Activated CD4-positive, alpha-beta T cell treated with anti-CD3 and anti-CD28 coated beads for 36 hours (primary cell): ENCODE data around the gene ASF1A. TPM values are rescaled to one million over a fixed set of nuclear protein-coding genes. Genes with fewer than 3 reads are reported as not detected.

Experiments used
- ATAC-seq: fragments of 200-7000 bp; cut with Tn5 transposase; one replicate; pipeline ENCODE4 v1.10.0; 2021; ENCODE audit warnings: mild to moderate bottlenecking, moderate library complexity
- CTCF ChIA-PET: fragments of 350-600 bp; sonication (Branson Sonifier 250); formaldehyde crosslinking; loops from one replicate; lab custom pipeline; 2021; ENCODE audit warnings: antibody characterized with exemption; lab: Charles Lee
- POLR2A ChIA-PET: fragments of 350-600 bp; sonication (Branson Sonifier 250); formaldehyde crosslinking; loops from one replicate; lab custom pipeline; 2021; ENCODE audit warnings: antibody characterized with exemption, inconsistent platforms; lab: Charles Lee
- DNase-seq: peaks from one replicate; pipeline ENCODE4 v3.0.0-alpha.2; 2020
- H3K27ac Mint-ChIP-seq: one replicate; pipeline ENCODE4 v1.8.0; 2021; ENCODE audit warnings: mixed read lengths
- H3K27me3 Mint-ChIP-seq: one replicate; pipeline ENCODE4 v1.8.0; 2021; ENCODE audit warnings: mixed read lengths
- H3K36me3 Mint-ChIP-seq: one replicate; pipeline ENCODE4 v1.8.0; 2021; ENCODE audit warnings: low read depth, mixed read lengths
- H3K4me1 Mint-ChIP-seq: one replicate; pipeline ENCODE4 v1.8.0; 2021; ENCODE audit warnings: mixed read lengths
- H3K4me3 Mint-ChIP-seq: one replicate; pipeline ENCODE4 v1.8.0; 2021; ENCODE audit warnings: mild to moderate bottlenecking, moderate library complexity, mixed read lengths
- H3K9me3 Mint-ChIP-seq: one replicate; pipeline ENCODE4 v1.8.0; 2021; ENCODE audit warnings: low read depth, mixed read lengths
- intact Hi-C, 2 experiments: fragments of 100-400 bp; cut with DNase I in 1 of 2; cut with micrococcal nuclease in 1 of 2; formaldehyde crosslinking; loops; one replicate each; pipeline versions ENCODE4 v1.14.2 to v1.15.1; 2022 to 2024; cut with DNase I, micrococcal nuclease
- total RNA-seq, 2 experiments: library from RNA; stranded (reverse); gene quantifications; one replicate each; pipeline ENCODE4 v1.2.3, GENCODE V29; 2021

ASF1A gene
- 10 to 100 TPM; 21.2 to 28.6 TPM for total RNA-seq

DNA sequence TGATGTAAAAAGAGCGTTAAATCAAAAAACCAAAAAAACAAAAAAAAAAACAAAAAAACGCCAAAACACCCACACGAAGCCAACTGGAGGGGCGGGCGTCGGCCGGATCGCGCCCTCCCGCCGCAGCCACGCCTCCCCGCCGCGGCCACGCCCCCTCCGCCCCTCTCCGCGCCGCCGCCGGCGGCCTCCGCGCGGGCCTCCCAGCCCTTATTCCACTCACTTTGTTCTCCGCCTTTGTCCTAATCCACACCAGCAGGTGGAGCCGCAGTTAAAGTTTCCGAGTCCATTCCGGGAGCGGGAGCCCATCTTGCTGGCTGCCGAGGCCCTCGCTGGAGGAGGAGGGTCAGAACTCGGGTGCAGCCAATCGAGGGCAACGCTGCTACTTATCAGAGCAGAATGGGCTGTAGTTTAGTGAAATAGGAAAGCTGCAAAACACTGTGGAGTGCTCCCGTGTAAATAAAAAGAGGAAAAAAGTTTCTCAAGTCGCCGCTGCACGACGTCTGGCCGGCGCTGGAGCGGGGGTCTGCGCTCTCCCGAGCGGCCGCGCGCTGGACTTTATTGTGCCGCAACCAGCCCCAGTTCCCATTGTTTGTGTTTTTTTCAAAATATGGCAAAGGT lies at the start of gene ASF1A:
Gene ASF1A, plus strand, starts transcription at position 346 of the 618 bp plus-strand sequence. Its CDS starts 262 bp downstream, at position 608.
- Mint-ChIP-seq H3K27me3 (no peaks in the 10 kb centered on the region), H3K27ac (peak within 1 kb of the TSS; percentile 98), H3K9me3 (no peaks in the 10 kb centered on the region), H3K36me3 (peaks cover 15% of the 10 kb centered on the region), H3K4me1 (peaks cover 50% of the 10 kb centered on the region), H3K4me3 (peak within 1 kb of the TSS; percentile 84)
- intact Hi-C loops = loop anchor here (1.0 to 10.0 kb wide), 19 partner anchors 23 to 1292 kb away; partner anchors contain the start of genes CEP85L (in 2 of the 2), MAN1A1 (in 2 of the 2), FAM184A (in 1 of the 2) and GOPC (in 1 of the 2)
- ChIA-PET POLR2A (interaction anchor here (0.7 to 1.6 kb wide), 2 partner anchors 49 to 184 kb away, joined by 3 to 8 read pairs; no protein-coding TSS in a partner anchor), CTCF (interaction anchor here (0.7 to 4.0 kb wide), 7 partner anchors 10 to 352 kb away, joined by 3 to 25 read pairs (median 3); partner anchors contain the start of gene MCM9)
- peak; percentile 97 for DNase-seq
- peak; percentile 85 for ATAC-seq

DNA sequence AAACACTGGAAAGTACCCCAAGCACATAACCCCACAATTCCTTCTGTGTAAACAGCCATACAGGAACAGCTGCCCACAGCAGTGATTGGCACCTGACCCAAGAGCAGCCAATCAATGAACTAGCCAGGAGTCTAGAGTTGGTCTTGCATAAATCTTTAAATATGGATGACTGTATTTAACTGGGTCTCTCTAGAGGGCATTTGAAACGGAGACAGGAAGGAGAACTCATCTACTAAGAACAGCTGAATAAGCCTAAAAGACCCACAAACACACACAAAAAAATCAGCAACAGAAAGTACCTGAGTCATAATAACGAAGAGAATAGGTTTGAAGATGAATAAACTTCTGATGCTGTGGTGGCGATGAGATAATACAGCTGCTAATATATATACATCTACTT lies 49.0 kb upstream of the ASF1A start:
- peak overlapping the region; percentile 35 for H3K4me3 Mint-ChIP-seq
- H3K4me1 Mint-ChIP-seq = peaks cover 26% of the 10 kb centered on the region
- intact Hi-C loops = loop anchor here (1.0 to 5.0 kb wide), 6 partner anchors 25 to 505 kb away; no protein-coding TSS in a partner anchor
- ChIA-PET POLR2A (no interaction called here), CTCF (interaction anchor here (0.6 to 1.4 kb wide), 8 partner anchors 10 to 280 kb away, joined by 3 to 6 read pairs (median 3); no protein-coding TSS in a partner anchor)
- H3K36me3 Mint-ChIP-seq = peaks cover 27% of the 10 kb centered on the region
- ATAC-seq (peak; percentile 80), DNase-seq (no peak)
- peak overlapping the region; percentile 72 for H3K27ac Mint-ChIP-seq
- H3K27me3 Mint-ChIP-seq = no peaks in the 10 kb centered on the region
- no peaks in the 10 kb centered on the region for H3K9me3 Mint-ChIP-seq

GRCh38 chr6:118853408-118853807 lies 40.5 kb upstream of the ASF1A start:
- POLR2A ChIA-PET = no interaction called here
- ATAC-seq = no peak
- Mint-ChIP-seq H3K9me3 (no peaks in the 10 kb centered on the region), H3K36me3 (peaks cover 14% of the 10 kb centered on the region), H3K4me1 (peaks cover 6% of the 10 kb centered on the region), H3K27me3 (no peaks in the 10 kb centered on the region), H3K4me3 (no peak overlapping the region), H3K27ac (no peak overlapping the region)
- intact Hi-C loops = no loop called here
- CTCF ChIA-PET = no interaction called here
- no peak for DNase-seq

GRCh38 chr6:118856301-118856700 lies 37.7 kb upstream of the ASF1A start:
- POLR2A ChIA-PET = no interaction called here
- H3K9me3 Mint-ChIP-seq = no peaks in the 10 kb centered on the region

GRCh38 chr6:118859517-118860064 lies 34.4 kb upstream of the ASF1A start:
- Mint-ChIP-seq H3K4me3 (no peak overlapping the region), H3K27ac (no peak overlapping the region), H3K4me1 (peaks cover 36% of the 10 kb centered on the region), H3K27me3 (no peaks in the 10 kb centered on the region), H3K9me3 (no peaks in the 10 kb centered on the region), H3K36me3 (peaks cover 21% of the 10 kb centered on the region)
- no peak for DNase-seq
- intact Hi-C loops = no loop called here
- POLR2A ChIA-PET = no interaction called here
- CTCF ChIA-PET = interaction anchor here (0.9 kb wide), 1 partner anchor 8 kb away, joined by 3 read pairs; no protein-coding TSS in a partner anchor
- ATAC-seq = no peak

More at GRCh38 chr6:118856301-118856700, 37.7 kb upstream of the ASF1A start:
- peaks cover 27% of the 10 kb centered on the region for H3K4me1 Mint-ChIP-seq
- intact Hi-C loops = no loop called here
- no peaks in the 10 kb centered on the region for H3K27me3 Mint-ChIP-seq
- ATAC-seq (no peak), DNase-seq (no peak)
- peaks cover 21% of the 10 kb centered on the region for H3K36me3 Mint-ChIP-seq
- H3K4me3 Mint-ChIP-seq = no peak overlapping the region
- CTCF ChIA-PET = no interaction called here
- H3K27ac Mint-ChIP-seq = no peak overlapping the region

GRCh38 chr6:118860363-118860762 lies 33.6 kb upstream of the ASF1A start:
- H3K9me3 Mint-ChIP-seq = no peaks in the 10 kb centered on the region
- ATAC-seq (no peak), DNase-seq (no peak)
- CTCF ChIA-PET = interaction anchor here (1.3 kb wide), 1 partner anchor 21 kb away, joined by 3 read pairs; no protein-coding TSS in a partner anchor
- no peak overlapping the region for H3K4me3 Mint-ChIP-seq
- POLR2A ChIA-PET = no interaction called here
- no peaks in the 10 kb centered on the region for H3K27me3 Mint-ChIP-seq
- H3K36me3 Mint-ChIP-seq = peaks cover 21% of the 10 kb centered on the region
- no peak overlapping the region for H3K27ac Mint-ChIP-seq
- intact Hi-C loops = no loop called here
- H3K4me1 Mint-ChIP-seq = peaks cover 42% of the 10 kb centered on the region

GRCh38 chr6:118860880-118861279 lies 33.1 kb upstream of the ASF1A start:
- Mint-ChIP-seq H3K27ac (no peak overlapping the region), H3K9me3 (peaks cover under 1% of the 10 kb centered on the region), H3K4me3 (no peak overlapping the region), H3K4me1 (peaks cover 42% of the 10 kb centered on the region), H3K36me3 (peaks cover 16% of the 10 kb centered on the region), H3K27me3 (no peaks in the 10 kb centered on the region)
- ChIA-PET POLR2A (no interaction called here), CTCF (interaction anchor here (0.9 to 1.3 kb wide), 2 partner anchors 21 to 59 kb away, joined by 3 read pairs; no protein-coding TSS in a partner anchor)
- DNase-seq (no peak), ATAC-seq (no peak)
- intact Hi-C loops = no loop called here

GRCh38 chr6:118862443-118862842 lies 31.5 kb upstream of the ASF1A start:
- Mint-ChIP-seq H3K27ac (no peak overlapping the region), H3K4me1 (peaks cover 43% of the 10 kb centered on the region), H3K36me3 (peaks cover 25% of the 10 kb centered on the region), H3K9me3 (peaks cover 7% of the 10 kb centered on the region), H3K4me3 (no peak overlapping the region), H3K27me3 (no peaks in the 10 kb centered on the region)
- intact Hi-C loops = no loop called here
- DNase-seq = no peak
- ChIA-PET POLR2A (no interaction called here), CTCF (interaction anchor here (0.8 kb wide), 1 partner anchor 170 kb away, joined by 3 read pairs; no protein-coding TSS in a partner anchor)
- no peak for ATAC-seq

- Mint-ChIP-seq H3K36me3 (peaks cover 34% of the 10 kb centered on the region), H3K9me3 (peaks cover 7% of the 10 kb centered on the region), H3K4me3 (peak overlapping the region; percentile 25), H3K4me1 (peaks cover 32% of the 10 kb centered on the region), H3K27me3 (no peaks in the 10 kb centered on the region), H3K27ac (peak overlapping the region; percentile 64)
- DNase-seq (no peak), ATAC-seq (no peak)
- CTCF ChIA-PET = interaction anchor here (1.2 to 1.4 kb wide), 2 partner anchors 24 to 246 kb away, joined by 3 read pairs; no protein-coding TSS in a partner anchor
- POLR2A ChIA-PET = no interaction called here
- intact Hi-C loops = no loop called here
Observed at GRCh38 chr6:118864341-118865099, 29.4 kb upstream of the ASF1A start.

DNA sequence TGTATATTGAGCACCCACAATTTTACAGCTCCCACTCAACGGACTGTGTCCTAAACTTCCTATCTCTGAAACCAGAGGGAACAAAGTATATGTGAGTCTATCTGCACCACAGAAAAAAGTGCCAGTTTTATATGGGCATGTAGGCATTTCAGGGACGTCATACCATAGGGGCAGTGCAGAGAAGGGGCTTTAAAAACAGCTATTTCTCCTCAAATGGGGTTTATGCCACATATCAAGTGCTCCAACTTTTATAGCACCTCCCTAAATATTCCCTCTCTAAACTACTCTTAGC lies 28.9 kb upstream of the ASF1A start:
- ATAC-seq (no peak), DNase-seq (no peak)
- no peak overlapping the region for H3K4me3 Mint-ChIP-seq
- ChIA-PET POLR2A (no interaction called here), CTCF (interaction anchor here (1.0 to 1.4 kb wide), 3 partner anchors 24 to 246 kb away, joined by 3 read pairs; no protein-coding TSS in a partner anchor)
- peaks cover 9% of the 10 kb centered on the region for H3K9me3 Mint-ChIP-seq
- H3K27ac Mint-ChIP-seq = peak overlapping the region; percentile 64
- H3K27me3 Mint-ChIP-seq = no peaks in the 10 kb centered on the region
- H3K4me1 Mint-ChIP-seq = peaks cover 32% of the 10 kb centered on the region
- H3K36me3 Mint-ChIP-seq = peaks cover 32% of the 10 kb centered on the region
- intact Hi-C loops = no loop called here

DNA sequence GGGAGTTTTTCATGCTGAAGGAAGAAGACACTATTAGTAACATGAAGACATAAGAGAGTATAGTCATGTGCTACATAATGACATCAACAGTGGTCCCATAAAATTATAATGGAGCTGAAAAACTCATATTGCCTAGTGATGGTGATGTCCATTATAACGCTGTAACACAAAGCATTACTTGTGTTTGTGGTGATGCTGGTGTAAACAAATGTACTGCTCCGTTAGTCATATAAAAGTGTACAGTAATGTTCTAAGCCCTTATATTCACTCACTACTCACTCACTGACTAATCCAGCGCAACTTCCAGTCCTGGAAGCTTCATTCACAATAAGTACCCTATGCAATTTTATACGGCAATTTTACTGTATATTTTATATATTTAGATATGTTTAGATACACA lies 26.8 kb upstream of the ASF1A start:
- intact Hi-C loops = no loop called here
- Mint-ChIP-seq H3K4me1 (peaks cover 39% of the 10 kb centered on the region), H3K4me3 (no peak overlapping the region), H3K27ac (no peak overlapping the region), H3K36me3 (peaks cover 35% of the 10 kb centered on the region), H3K27me3 (no peaks in the 10 kb centered on the region), H3K9me3 (peaks cover 10% of the 10 kb centered on the region)
- ATAC-seq = no peak
- no peak for DNase-seq
- ChIA-PET POLR2A (no interaction called here), CTCF (interaction anchor here (1.1 kb wide), 1 partner anchor 12 kb away, joined by 3 read pairs; no protein-coding TSS in a partner anchor)
